ENCODE results near the gene SMIM35.

SMIM35 gene

DNA sequence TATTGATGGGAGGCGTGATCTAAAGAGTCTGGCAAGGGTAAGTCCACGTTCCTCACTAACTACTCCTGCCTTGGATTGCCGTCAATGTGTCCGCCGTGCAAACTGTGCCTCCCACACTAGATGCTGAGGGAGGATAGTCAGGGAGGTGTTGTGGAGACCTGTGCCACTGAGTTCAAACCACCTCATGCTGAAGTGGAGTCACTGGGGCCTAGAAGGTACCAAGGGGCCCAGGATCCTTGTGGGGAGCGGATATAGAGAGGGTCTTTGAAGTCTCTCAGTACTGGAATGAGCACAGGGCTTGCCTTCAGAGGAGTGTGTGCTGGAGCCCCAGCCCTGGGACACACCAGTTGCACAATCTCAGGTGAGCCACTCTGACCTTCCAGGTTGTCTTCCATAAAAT lies 37.0 kb downstream of the SMIM35 start:
- H2AK5ac ChIP-seq (ENCODE audit: low read length) = no peak overlapping the region
- no peak overlapping the region for H3K4me3 ChIP-seq (ENCODE audit: low read length)
- H3K79me2 ChIP-seq (ENCODE audit: control insufficient read depth, insufficient read depth, low read length) = no peaks in the 10 kb centered on the region
- no peak overlapping the region for H3K4me2 ChIP-seq (ENCODE audit: low read length)
- no peak overlapping the region for H3K18ac ChIP-seq (ENCODE audit: low read length)
- H3K23ac ChIP-seq (ENCODE audit: low read length) = no peak overlapping the region
- no peak overlapping the region for H2BK5ac ChIP-seq (ENCODE audit: low read length)
- no peaks in the 10 kb centered on the region for H3K27me3 ChIP-seq (ENCODE audit: insufficient read depth, low read length, poor library complexity)
- no peak overlapping the region for H2BK120ac ChIP-seq (ENCODE audit: low read depth, low read length)
- H3K27ac ChIP-seq (ENCODE audit: low read depth, low read length) = no peak overlapping the region
- no peak overlapping the region for H3K9ac ChIP-seq (ENCODE audit: low read length)
- H4K8ac ChIP-seq (ENCODE audit: low read depth, low read length) = no peak overlapping the region
- H2BK15ac ChIP-seq (replicated peaks; ENCODE audit: low read depth) = no peak overlapping the region
- no peak overlapping the region for H3K4ac ChIP-seq (ENCODE audit: low read depth, low read length)
- no peak overlapping the region for H3K56ac ChIP-seq (ENCODE audit: low read length)
- WGBS (ENCODE audit: extremely low coverage, insufficient coverage, low lambda C conversion rate) = no CpG with 5 or more reads among the region's 6 CpGs
- no peaks in the 10 kb centered on the region for H3K36me3 ChIP-seq (ENCODE audit: control insufficient read depth, insufficient read depth, low read length)
- no peak for DNase-seq
- no peak overlapping the region for H4K5ac ChIP-seq (ENCODE audit: low read length)
- H3K4me1 ChIP-seq (ENCODE audit: control insufficient read depth, low read depth, low read length) = no peaks in the 10 kb centered on the region
- H3K79me1 ChIP-seq (ENCODE audit: low read length) = no peaks in the 10 kb centered on the region

DNA sequence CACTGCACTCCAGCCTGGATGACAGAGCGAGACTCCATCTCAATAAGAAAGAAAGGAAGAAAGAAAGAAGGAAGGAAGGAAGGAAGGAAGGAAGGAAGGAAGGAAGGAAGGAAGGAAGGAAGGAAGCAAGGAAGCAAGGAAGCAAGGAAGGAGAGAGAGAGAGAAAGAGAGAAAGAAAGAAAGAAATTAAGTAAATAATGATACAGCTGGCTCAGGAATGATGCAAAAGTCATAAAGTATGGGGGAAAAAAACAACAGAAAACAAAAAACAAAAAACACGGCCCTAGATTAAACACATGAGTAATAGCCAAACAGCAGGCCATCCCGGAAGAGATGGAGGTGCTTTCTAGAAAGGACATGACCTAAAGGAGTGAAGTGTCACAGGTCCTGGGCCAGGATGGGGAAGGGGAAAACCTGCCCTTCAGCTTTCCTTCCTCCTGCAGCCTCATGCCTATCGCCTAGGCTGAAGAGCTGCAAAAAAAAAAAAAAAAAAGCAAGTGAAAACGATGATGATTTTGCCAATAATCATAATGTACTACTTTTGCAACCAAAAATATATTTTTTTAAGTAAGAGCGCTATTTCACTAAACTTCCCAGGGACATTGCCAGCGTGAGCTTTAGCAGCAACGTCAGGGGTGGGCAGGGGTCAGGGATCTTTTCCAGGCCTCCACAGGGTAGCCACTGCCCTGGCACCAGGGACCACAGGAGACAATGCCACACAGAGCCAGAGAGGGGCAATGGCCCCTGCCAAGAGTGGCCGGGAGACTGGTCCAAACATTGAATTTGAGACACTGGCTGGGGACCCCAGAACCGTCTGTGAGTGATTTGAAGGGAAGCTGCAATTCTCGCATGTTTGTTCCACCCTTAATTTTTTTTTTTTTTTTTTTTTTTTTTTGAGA lies 38.0 kb downstream of the SMIM35 start:
- no peaks in the 10 kb centered on the region for H3K36me3 ChIP-seq (ENCODE audit: control insufficient read depth, insufficient read depth, low read length)
- H2AK5ac ChIP-seq (ENCODE audit: low read length) = no peak overlapping the region
- H3K4ac ChIP-seq (ENCODE audit: low read depth, low read length) = no peak overlapping the region
- no peak overlapping the region for H2BK5ac ChIP-seq (ENCODE audit: low read length)
- no peaks in the 10 kb centered on the region for H3K79me1 ChIP-seq (ENCODE audit: low read length)
- no peak overlapping the region for H3K4me2 ChIP-seq (ENCODE audit: low read length)
- no peaks in the 10 kb centered on the region for H3K79me2 ChIP-seq (ENCODE audit: control insufficient read depth, insufficient read depth, low read length)
- no peak for DNase-seq
- H3K27ac ChIP-seq (ENCODE audit: low read depth, low read length) = no peak overlapping the region
- H3K56ac ChIP-seq (ENCODE audit: low read length) = no peak overlapping the region
- no peak overlapping the region for H3K4me3 ChIP-seq (ENCODE audit: low read length)
- no peak overlapping the region for H2BK120ac ChIP-seq (ENCODE audit: low read depth, low read length)
- no peak overlapping the region for H3K18ac ChIP-seq (ENCODE audit: low read length)
- no peak overlapping the region for H2BK15ac ChIP-seq (replicated peaks; ENCODE audit: low read depth)
- no peak overlapping the region for H3K9ac ChIP-seq (ENCODE audit: low read length)
- H3K23ac ChIP-seq (ENCODE audit: low read length) = no peak overlapping the region
- no peak overlapping the region for H4K8ac ChIP-seq (ENCODE audit: low read depth, low read length)
- H3K4me1 ChIP-seq (ENCODE audit: control insufficient read depth, low read depth, low read length) = no peaks in the 10 kb centered on the region
- H4K5ac ChIP-seq (ENCODE audit: low read length) = no peak overlapping the region
- H3K27me3 ChIP-seq (ENCODE audit: insufficient read depth, low read length, poor library complexity) = no peaks in the 10 kb centered on the region
- WGBS (ENCODE audit: extremely low coverage, insufficient coverage, low lambda C conversion rate) = no CpG with 5 or more reads among the region's 11 CpGs

DNA sequence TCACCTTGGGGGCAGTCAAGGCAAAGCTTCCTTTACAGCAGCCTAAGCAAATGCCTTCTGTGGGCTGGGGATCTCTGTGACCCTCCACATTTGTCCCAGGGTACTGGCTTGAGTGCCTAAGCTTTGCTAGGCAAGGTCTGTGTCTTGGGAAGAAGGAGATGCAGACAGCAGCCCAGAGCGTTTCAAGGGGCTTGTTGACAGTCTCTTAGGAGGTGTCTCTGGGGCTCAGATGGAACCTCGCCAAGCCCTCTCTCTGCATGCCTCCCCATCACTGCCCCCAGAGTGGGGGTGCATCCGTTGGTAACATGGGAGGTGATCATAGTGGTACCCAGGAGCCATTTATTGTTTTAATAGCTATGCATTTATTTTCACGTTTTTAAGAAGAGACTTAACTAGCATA lies 39.0 kb downstream of the SMIM35 start:
- H3K79me1 ChIP-seq (ENCODE audit: low read length) = no peaks in the 10 kb centered on the region
- no peak overlapping the region for H4K8ac ChIP-seq (ENCODE audit: low read depth, low read length)
- H2BK120ac ChIP-seq (ENCODE audit: low read depth, low read length) = no peak overlapping the region
- H3K27ac ChIP-seq (ENCODE audit: low read depth, low read length) = no peak overlapping the region
- no CpG with 5 or more reads among the region's 4 CpGs for WGBS (ENCODE audit: extremely low coverage, insufficient coverage, low lambda C conversion rate)
- no peak overlapping the region for H3K4me3 ChIP-seq (ENCODE audit: low read length)
- no peaks in the 10 kb centered on the region for H3K36me3 ChIP-seq (ENCODE audit: control insufficient read depth, insufficient read depth, low read length)
- no peak overlapping the region for H4K5ac ChIP-seq (ENCODE audit: low read length)
- no peak overlapping the region for H2AK5ac ChIP-seq (ENCODE audit: low read length)
- no peak overlapping the region for H3K4me2 ChIP-seq (ENCODE audit: low read length)
- H3K9ac ChIP-seq (ENCODE audit: low read length) = no peak overlapping the region
- H3K23ac ChIP-seq (ENCODE audit: low read length) = no peak overlapping the region
- H3K18ac ChIP-seq (ENCODE audit: low read length) = no peak overlapping the region
- no peaks in the 10 kb centered on the region for H3K4me1 ChIP-seq (ENCODE audit: control insufficient read depth, low read depth, low read length)
- H3K56ac ChIP-seq (ENCODE audit: low read length) = no peak overlapping the region
- no peak overlapping the region for H3K4ac ChIP-seq (ENCODE audit: low read depth, low read length)
- no peaks in the 10 kb centered on the region for H3K27me3 ChIP-seq (ENCODE audit: insufficient read depth, low read length, poor library complexity)
- no peaks in the 10 kb centered on the region for H3K79me2 ChIP-seq (ENCODE audit: control insufficient read depth, insufficient read depth, low read length)
- H2BK15ac ChIP-seq (replicated peaks; ENCODE audit: low read depth) = no peak overlapping the region
- DNase-seq = no peak
- no peak overlapping the region for H2BK5ac ChIP-seq (ENCODE audit: low read length)

DNA sequence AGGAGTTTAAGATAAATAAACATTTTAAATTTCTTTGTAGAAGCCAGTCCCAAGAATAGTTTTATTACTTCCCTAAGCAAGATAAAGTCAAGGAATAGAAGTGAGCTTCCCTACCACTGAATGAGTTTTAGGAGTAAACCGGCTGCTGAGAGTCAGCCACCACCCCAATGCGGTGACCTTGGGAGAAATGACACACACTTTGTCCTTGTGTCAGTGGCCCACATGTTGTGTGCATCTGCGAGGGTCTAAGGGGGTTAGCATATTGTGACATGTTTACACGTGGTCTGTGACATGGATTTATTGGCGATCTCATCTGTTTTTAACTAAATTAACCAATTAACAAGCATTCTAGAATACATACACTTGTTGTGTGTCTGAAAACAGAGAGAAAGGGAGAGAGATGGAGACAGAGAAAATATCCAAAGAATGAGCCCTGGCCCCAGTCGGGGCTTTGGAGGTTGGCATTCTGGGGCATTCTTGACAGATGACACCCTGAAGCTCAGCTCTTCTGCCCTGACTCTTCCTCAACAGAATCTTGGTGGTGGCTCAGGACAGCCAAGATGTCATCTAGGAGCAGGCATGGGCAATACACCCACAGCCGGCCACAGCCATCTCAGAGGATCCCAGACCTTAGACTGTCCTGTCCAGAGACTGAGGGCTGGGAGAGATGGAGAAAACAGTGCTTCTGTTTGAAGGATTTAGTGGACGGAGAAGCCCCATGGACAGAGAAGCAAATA lies 39.6 kb downstream of the SMIM35 start:
- Histone ChIP-seq H3K23ac (ENCODE audit: low read length) (no peak overlapping the region), H4K8ac (ENCODE audit: low read depth, low read length) (no peak overlapping the region), H3K79me1 (ENCODE audit: low read length) (no peaks in the 10 kb centered on the region), H2BK15ac (replicated peaks; ENCODE audit: low read depth) (no peak overlapping the region), H2BK5ac (ENCODE audit: low read length) (no peak overlapping the region), H3K9ac (ENCODE audit: low read length) (no peak overlapping the region), H2BK120ac (ENCODE audit: low read depth, low read length) (no peak overlapping the region), H3K79me2 (ENCODE audit: control insufficient read depth, insufficient read depth, low read length) (no peaks in the 10 kb centered on the region), H3K18ac (ENCODE audit: low read length) (no peak overlapping the region), H3K27ac (ENCODE audit: low read depth, low read length) (no peak overlapping the region), H3K4me2 (ENCODE audit: low read length) (no peak overlapping the region), H2AK5ac (ENCODE audit: low read length) (no peak overlapping the region), H3K4me1 (ENCODE audit: control insufficient read depth, low read depth, low read length) (no peaks in the 10 kb centered on the region), H3K4ac (ENCODE audit: low read depth, low read length) (no peak overlapping the region), H4K5ac (ENCODE audit: low read length) (no peak overlapping the region), H3K56ac (ENCODE audit: low read length) (no peak overlapping the region), H3K4me3 (ENCODE audit: low read length) (no peak overlapping the region), H3K36me3 (ENCODE audit: control insufficient read depth, insufficient read depth, low read length) (no peaks in the 10 kb centered on the region), H3K27me3 (ENCODE audit: insufficient read depth, low read length, poor library complexity) (no peaks in the 10 kb centered on the region)
- DNase-seq = no peak
- no CpG with 5 or more reads among the region's 8 CpGs for WGBS (ENCODE audit: extremely low coverage, insufficient coverage, low lambda C conversion rate)

DNA sequence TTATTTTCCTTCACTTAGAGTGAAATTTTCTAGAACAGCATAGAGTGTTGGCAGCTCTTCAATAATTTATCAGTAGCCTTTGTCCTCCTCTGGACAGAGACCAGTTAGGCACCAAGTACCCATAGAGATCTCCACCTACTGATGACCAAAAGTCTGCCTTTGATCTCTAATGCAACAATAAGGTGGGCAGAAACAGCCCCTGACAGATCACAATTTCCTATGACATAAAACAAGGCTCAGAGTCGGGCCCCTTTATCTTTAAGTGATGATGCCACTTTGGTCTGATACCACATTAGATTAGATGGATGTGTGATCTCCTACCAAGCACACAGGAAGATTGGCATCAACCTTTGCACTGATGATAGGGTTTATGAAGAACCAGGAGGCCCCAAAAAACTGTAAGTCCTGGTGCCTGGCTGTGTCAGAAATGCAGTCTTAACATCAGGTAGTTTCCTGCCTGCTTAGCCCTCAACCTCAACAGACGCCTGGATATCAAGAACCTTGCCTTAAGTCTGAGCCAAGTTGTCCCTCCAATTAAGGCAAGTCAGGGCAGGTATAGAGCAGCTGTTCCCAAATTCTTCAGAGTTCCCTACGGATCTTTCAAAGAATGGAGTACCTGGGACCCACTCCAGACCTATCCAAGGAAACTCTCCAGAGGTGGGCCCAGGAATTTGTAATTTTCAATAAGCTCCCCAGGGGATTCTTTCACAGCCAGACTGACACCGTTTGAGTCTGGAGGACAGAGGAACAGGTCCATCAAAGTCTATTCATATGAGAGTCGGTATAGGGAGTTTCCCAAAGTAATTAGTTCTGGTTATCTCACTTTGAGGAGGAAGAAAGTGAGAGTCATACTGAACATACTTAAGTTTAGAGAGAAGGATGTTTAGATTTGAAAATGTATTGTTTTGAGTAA lies 40.5 kb downstream of the SMIM35 start:
- Histone ChIP-seq H3K56ac (ENCODE audit: low read length) (no peak overlapping the region), H3K4ac (ENCODE audit: low read depth, low read length) (no peak overlapping the region), H3K23ac (ENCODE audit: low read length) (no peak overlapping the region), H3K4me2 (ENCODE audit: low read length) (no peak overlapping the region), H3K79me2 (ENCODE audit: control insufficient read depth, insufficient read depth, low read length) (no peaks in the 10 kb centered on the region), H2BK15ac (replicated peaks; ENCODE audit: low read depth) (no peak overlapping the region), H3K4me1 (ENCODE audit: control insufficient read depth, low read depth, low read length) (no peaks in the 10 kb centered on the region), H3K4me3 (ENCODE audit: low read length) (no peak overlapping the region), H3K27me3 (ENCODE audit: insufficient read depth, low read length, poor library complexity) (no peaks in the 10 kb centered on the region), H3K27ac (ENCODE audit: low read depth, low read length) (no peak overlapping the region), H4K8ac (ENCODE audit: low read depth, low read length) (no peak overlapping the region), H2BK120ac (ENCODE audit: low read depth, low read length) (no peak overlapping the region), H2BK5ac (ENCODE audit: low read length) (no peak overlapping the region), H3K9ac (ENCODE audit: low read length) (no peak overlapping the region), H3K18ac (ENCODE audit: low read length) (no peak overlapping the region), H3K36me3 (ENCODE audit: control insufficient read depth, insufficient read depth, low read length) (no peaks in the 10 kb centered on the region), H4K5ac (ENCODE audit: low read length) (no peak overlapping the region), H2AK5ac (ENCODE audit: low read length) (no peak overlapping the region), H3K79me1 (ENCODE audit: low read length) (no peaks in the 10 kb centered on the region)
- WGBS (ENCODE audit: extremely low coverage, insufficient coverage, low lambda C conversion rate) = no CpG with 5 or more reads among the region's 5 CpGs
- no peak for DNase-seq

Data from mesendoderm (in vitro differentiated cells).